HEK293 (cell line): Measurements from ENCODE around the gene FSTL4.

Experiments
- CTCF ChIA-PET: fragments of 350-600 bp; formaldehyde crosslinking; extraction: SDS; loops from one replicate; lab custom pipeline; 2021; ENCODE audit warnings: antibody characterized with exemption; lab: Yijun Ruan, JAX
- POLR2A ChIA-PET: fragments of 300-600 bp; formaldehyde crosslinking; extraction: SDS; loops from one replicate; lab custom pipeline; 2020; ENCODE audit warnings: antibody characterized with exemption, inconsistent platforms; lab: Yijun Ruan, JAX
- H3K27ac ChIP-seq: fragments of 200-500 bp; sonication (Bioruptor generic); 2 replicates; pipeline ENCODE4 v1.5.1; 2014; ENCODE audit warnings: low read depth, low read length, control low read depth, inconsistent platforms; ENCODE audit errors: extremely low read depth
- H3K36me3 ChIP-seq, 2 experiments: fragments of 200-500 bp in 1 of 2; sonication (Bioruptor generic) in 1 of 2; 1 replicate in 1 of 2; 2 replicates in 1 of 2; pipeline ENCODE4 v1.5.1; 2014 to 2017; ENCODE audit warnings: inconsistent platforms in 2 of 2, low read length in 2 of 2; ENCODE audit not compliant: control insufficient read depth in 2 of 2, insufficient read depth in 1 of 2
- H3K4me1 ChIP-seq: fragments of 200-500 bp; sonication (Bioruptor generic); 2 replicates; pipeline ENCODE4 v1.5.1; 2014; ENCODE audit warnings: mild to moderate bottlenecking, low read length, inconsistent platforms; ENCODE audit not compliant: control insufficient read depth, insufficient read depth
- H3K4me3 ChIP-seq: 2 replicates; pipeline ENCODE4 v1.5.1; 2011; ENCODE audit warnings: low read depth, mild to moderate bottlenecking, control low read depth, low read length, moderate library complexity
- H3K9me3 ChIP-seq: fragments of 200-500 bp; sonication (Bioruptor generic); 2 replicates; pipeline ENCODE4 v1.5.1; 2014; ENCODE audit warnings: low read depth, low read length, inconsistent platforms; ENCODE audit not compliant: control insufficient read depth, insufficient read depth
- KLF1 ChIP-seq: fragments of 450-650 bp; formaldehyde crosslinking; IDR thresholded peaks from 2 replicates; pipeline ENCODE4 v1.5.1; 2016; ENCODE audit warnings: missing biosample characterization, missing genetic modification characterization
- KLF10 ChIP-seq: fragments of 450-650 bp; IDR thresholded peaks from 2 replicates; pipeline ENCODE4 v1.5.1; 2018; ENCODE audit warnings: missing biosample characterization, mild to moderate bottlenecking, missing genetic modification characterization
- OVOL3 ChIP-seq: fragments of 450-650 bp; formaldehyde crosslinking; IDR thresholded peaks from 2 replicates; pipeline ENCODE4 v1.5.1; 2016; ENCODE audit warnings: missing biosample characterization, missing genetic modification characterization
- SETDB1 ChIP-seq: IDR thresholded peaks from one replicate; pipeline ENCODE4 v1.6.1; 2017; ENCODE audit warnings: mild to moderate bottlenecking, low read length, moderate library complexity, mixed read lengths; ENCODE audit not compliant: insufficient read length
- ZBTB48 ChIP-seq: fragments of 450-650 bp; formaldehyde crosslinking; IDR thresholded peaks from 2 replicates; pipeline ENCODE4 v1.5.1; 2016; ENCODE audit warnings: missing biosample characterization, missing genetic modification characterization
- ZBTB6 ChIP-seq: fragments of 450-650 bp; formaldehyde crosslinking; IDR thresholded peaks from 2 replicates; pipeline ENCODE4 v1.5.1; 2017; ENCODE audit warnings: missing biosample characterization, missing genetic modification characterization
- ZNF169 ChIP-seq: fragments of 450-650 bp; formaldehyde crosslinking; IDR thresholded peaks from 2 replicates; pipeline ENCODE4 v1.5.1; 2016; ENCODE audit warnings: missing biosample characterization, missing genetic modification characterization
- ZNF19 ChIP-seq: fragments of 450-650 bp; formaldehyde crosslinking; IDR thresholded peaks from 2 replicates; pipeline ENCODE4; 2016; ENCODE audit warnings: missing biosample characterization, missing genetic modification characterization, low read depth
- ZNF274 ChIP-seq, 2 experiments: fragments of 200-500 bp in 1 of 2; fragments of 450-650 bp in 1 of 2; sonication (Bioruptor generic) in 1 of 2; formaldehyde crosslinking in 1 of 2; IDR thresholded peaks; 2 replicates each; pipeline versions ENCODE4 v1.5.1 to v1.6.1; 2014 to 2016; ENCODE audit warnings: borderline replicate concordance in 1 of 2, inconsistent platforms in 1 of 2, low read length in 1 of 2, missing biosample characterization in 1 of 2, missing genetic modification characterization in 1 of 2
- ZNF280D ChIP-seq: fragments of 450-650 bp; formaldehyde crosslinking; IDR thresholded peaks from 2 replicates; pipeline ENCODE4 v1.5.1; 2016; ENCODE audit warnings: missing biosample characterization, missing genetic modification characterization
- ZNF433 ChIP-seq: fragments of 450-650 bp; formaldehyde crosslinking; IDR thresholded peaks from 2 replicates; pipeline ENCODE4 v1.5.1; 2016; ENCODE audit warnings: missing biosample characterization, missing genetic modification characterization, low read depth
- ZNF518A ChIP-seq: fragments of 450-650 bp; formaldehyde crosslinking; conservative IDR thresholded peaks from 2 replicates; pipeline ENCODE4 v1.5.1; 2016; ENCODE audit warnings: low read depth, missing biosample characterization, missing genetic modification characterization
- ZNF530 ChIP-seq: fragments of 450-650 bp; formaldehyde crosslinking; IDR thresholded peaks from 2 replicates; pipeline ENCODE4 v1.5.1; 2016; ENCODE audit warnings: low read depth, missing biosample characterization, missing genetic modification characterization
- ZNF571 ChIP-seq: fragments of 450-650 bp; formaldehyde crosslinking; IDR thresholded peaks from 2 replicates; pipeline ENCODE4 v1.5.0; 2017; ENCODE audit warnings: missing biosample characterization, missing genetic modification characterization
- ZNF629 ChIP-seq: fragments of 450-650 bp; formaldehyde crosslinking; IDR thresholded peaks from 2 replicates; pipeline ENCODE4 v1.5.1; 2017; ENCODE audit warnings: missing biosample characterization, missing genetic modification characterization
- ZNF654 ChIP-seq: fragments of 450-650 bp; formaldehyde crosslinking; IDR thresholded peaks from 2 replicates; pipeline ENCODE4 v1.5.1; 2016; ENCODE audit warnings: low read depth, missing biosample characterization, missing genetic modification characterization
- ZNF76 ChIP-seq: fragments of 450-650 bp; formaldehyde crosslinking; IDR thresholded peaks from 2 replicates; pipeline ENCODE4; 2016; ENCODE audit warnings: low read depth, missing biosample characterization, missing genetic modification characterization, borderline replicate concordance
- TF ChIP-seq, protein P1 (sequence below): fragments of 450-650 bp; formaldehyde crosslinking; IDR thresholded peaks from 2 replicates; pipeline ENCODE4 v1.5.1; 2016; ENCODE audit warnings: missing biosample characterization, missing genetic modification characterization
- TF ChIP-seq, protein P2 (sequence below): fragments of 450-650 bp; formaldehyde crosslinking; IDR thresholded peaks from 2 replicates; pipeline ENCODE4 v1.5.1; 2016; ENCODE audit warnings: missing biosample characterization, missing genetic modification characterization
- TF ChIP-seq, protein P3 (sequence below): fragments of 450-650 bp; formaldehyde crosslinking; IDR thresholded peaks from 2 replicates; pipeline ENCODE4; 2016; ENCODE audit warnings: missing biosample characterization, missing genetic modification characterization
- TF ChIP-seq, protein P4 (sequence below): fragments of 450-650 bp; formaldehyde crosslinking; IDR thresholded peaks from 2 replicates; pipeline ENCODE4 v1.5.1; 2016; ENCODE audit warnings: missing biosample characterization, missing genetic modification characterization

The FSTL4 gene

DNA sequence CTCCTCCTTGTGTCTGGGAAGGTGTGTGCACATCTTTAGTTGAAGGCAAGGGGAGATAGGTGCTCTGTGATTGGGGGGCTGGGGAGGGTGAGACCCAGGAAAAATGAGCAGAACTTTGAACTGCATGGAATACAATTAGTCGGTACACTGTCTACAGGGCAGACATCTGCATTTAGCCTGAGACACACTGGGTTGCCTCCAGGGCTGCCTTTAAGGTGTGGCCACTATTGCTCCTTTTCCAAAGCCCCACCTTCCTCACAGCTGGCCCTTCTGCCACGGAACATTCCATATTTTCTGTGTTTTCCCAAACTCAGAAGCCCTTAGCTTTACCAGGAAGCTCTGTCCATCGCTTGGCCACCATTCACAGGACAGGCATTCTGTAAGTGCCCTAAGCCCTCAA, 312.6 kb downstream of the FSTL4 start (continued):
- TF ChIP-seq ZNF518A (tag by site-specific recombination) = no peak
- TF ChIP-seq, protein P1, sequence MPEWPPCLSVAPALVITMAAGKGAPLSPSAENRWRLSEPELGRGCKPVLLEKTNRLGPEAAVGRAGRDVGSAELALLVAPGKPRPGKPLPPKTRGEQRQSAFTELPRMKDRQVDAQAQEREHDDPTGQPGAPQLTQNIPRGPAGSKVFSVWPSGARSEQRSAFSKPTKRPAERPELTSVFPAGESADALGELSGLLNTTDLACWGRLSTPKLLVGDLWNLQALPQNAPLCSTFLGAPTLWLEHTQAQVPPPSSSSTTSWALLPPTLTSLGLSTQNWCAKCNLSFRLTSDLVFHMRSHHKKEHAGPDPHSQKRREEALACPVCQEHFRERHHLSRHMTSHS (tag by site-specific recombination) = no peak
- no peak for TF ChIP-seq ZNF76
- TF ChIP-seq ZNF530 (tag by site-specific recombination) = no peak
- TF ChIP-seq, protein P2, sequence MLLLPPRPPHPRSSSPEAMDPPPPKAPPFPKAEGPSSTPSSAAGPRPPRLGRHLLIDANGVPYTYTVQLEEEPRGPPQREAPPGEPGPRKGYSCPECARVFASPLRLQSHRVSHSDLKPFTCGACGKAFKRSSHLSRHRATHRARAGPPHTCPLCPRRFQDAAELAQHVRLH (tag by site-specific recombination) = no peak
- TF ChIP-seq, protein P3, sequence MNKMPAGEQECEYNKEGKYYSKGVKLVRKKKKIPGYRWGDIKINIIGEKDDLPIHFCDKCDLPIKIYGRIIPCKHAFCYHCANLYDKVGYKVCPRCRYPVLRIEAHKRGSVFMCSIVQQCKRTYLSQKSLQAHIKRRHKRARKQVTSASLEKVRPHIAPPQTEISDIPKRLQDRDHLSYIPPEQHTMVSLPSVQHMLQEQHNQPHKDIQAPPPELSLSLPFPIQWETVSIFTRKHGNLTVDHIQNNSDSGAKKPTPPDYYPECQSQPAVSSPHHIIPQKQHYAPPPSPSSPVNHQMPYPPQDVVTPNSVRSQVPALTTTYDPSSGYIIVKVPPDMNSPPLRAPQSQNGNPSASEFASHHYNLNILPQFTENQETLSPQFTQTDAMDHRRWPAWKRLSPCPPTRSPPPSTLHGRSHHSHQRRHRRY = no peak
- no peak for TF ChIP-seq ZNF19

- Histone ChIP-seq H3K4me3 (no peak overlapping the region), H3K27ac (no peak overlapping the region), H3K4me1 (peaks cover 8% of the 10 kb centered on the region), H3K9me3 (no peaks in the 10 kb centered on the region), H3K36me3 (no peaks in the 10 kb centered on the region)
- no peak for TF ChIP-seq ZNF280D
- TF ChIP-seq ZBTB6 (tag by site-specific recombination) = no peak
- TF ChIP-seq SETDB1 = no peak
- TF ChIP-seq, protein P4, sequence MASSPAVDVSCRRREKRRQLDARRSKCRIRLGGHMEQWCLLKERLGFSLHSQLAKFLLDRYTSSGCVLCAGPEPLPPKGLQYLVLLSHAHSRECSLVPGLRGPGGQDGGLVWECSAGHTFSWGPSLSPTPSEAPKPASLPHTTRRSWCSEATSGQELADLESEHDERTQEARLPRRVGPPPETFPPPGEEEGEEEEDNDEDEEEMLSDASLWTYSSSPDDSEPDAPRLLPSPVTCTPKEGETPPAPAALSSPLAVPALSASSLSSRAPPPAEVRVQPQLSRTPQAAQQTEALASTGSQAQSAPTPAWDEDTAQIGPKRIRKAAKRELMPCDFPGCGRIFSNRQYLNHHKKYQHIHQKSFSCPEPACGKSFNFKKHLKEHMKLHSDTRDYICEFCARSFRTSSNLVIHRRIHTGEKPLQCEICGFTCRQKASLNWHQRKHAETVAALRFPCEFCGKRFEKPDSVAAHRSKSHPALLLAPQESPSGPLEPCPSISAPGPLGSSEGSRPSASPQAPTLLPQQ (tag by site-specific recombination) = no peak
- TF ChIP-seq OVOL3 (tag by site-specific recombination) = no peak
- TF ChIP-seq KLF10 (tag by site-specific recombination) = no peak
- no peak for TF ChIP-seq ZNF629 (tag by site-specific recombination)
- TF ChIP-seq KLF1 (tag by site-specific recombination) = no peak
- no peak for TF ChIP-seq ZNF169 (tag by site-specific recombination)
- TF ChIP-seq ZNF433 (tag by site-specific recombination) = no peak
- no peak for TF ChIP-seq ZNF571 (tag by site-specific recombination)
- TF ChIP-seq ZNF274 (IDR thresholded peaks at IDR 0.05; ENCODE audit: low read length) = no peak
- TF ChIP-seq ZNF274 (tag by site-specific recombination; IDR thresholded peaks at IDR 0.05; ENCODE audit: borderline replicate concordance) = no peak
- TF ChIP-seq ZNF654 (tag by site-specific recombination) = no peak
- no peak for TF ChIP-seq ZBTB48 (tag by site-specific recombination)
- POLR2A ChIA-PET = no interaction called here
- CTCF ChIA-PET = no interaction called here
These were observed 313.3 kb downstream of the FSTL4 start for GRCh38 chr5:133299021-133299420.
